HG02763 (cell line): ENCODE data around the gene RC3H1.
"Not testable (repeated sequence)": the region's sequence is repeated elsewhere in the genome, so short reads cannot be mapped to it uniquely, and the experiment has no call there.

ENCODE experiments used
- ATAC-seq: cut with Tn5 transposase; IDR thresholded peaks from one replicate; pipeline ENCODE4 v1.9.1; 2021; ENCODE audit warnings: mild to moderate bottlenecking, moderate library complexity; ENCODE audit not compliant: unreplicated experiment

RC3H1 gene

DNA sequence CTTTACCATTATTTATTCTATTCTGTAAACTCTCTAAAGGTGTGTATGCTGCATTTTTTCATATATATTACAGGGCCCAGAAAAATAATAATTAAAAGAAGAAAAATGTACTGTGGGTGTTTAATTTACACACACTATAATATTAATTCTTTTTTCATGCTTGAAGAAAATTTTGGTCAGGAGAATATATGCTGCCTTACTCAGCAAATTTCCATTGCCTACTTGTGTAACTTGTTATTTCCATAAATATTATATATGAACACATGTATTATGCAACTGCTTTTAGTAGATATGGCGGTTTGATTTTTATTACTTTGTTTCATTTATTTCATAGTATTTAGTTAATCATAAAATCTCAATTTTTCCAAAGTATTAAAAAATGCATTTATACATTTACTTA is 58.7 kb downstream of the RC3H1 start:
- ATAC-seq, result no peak

DNA sequence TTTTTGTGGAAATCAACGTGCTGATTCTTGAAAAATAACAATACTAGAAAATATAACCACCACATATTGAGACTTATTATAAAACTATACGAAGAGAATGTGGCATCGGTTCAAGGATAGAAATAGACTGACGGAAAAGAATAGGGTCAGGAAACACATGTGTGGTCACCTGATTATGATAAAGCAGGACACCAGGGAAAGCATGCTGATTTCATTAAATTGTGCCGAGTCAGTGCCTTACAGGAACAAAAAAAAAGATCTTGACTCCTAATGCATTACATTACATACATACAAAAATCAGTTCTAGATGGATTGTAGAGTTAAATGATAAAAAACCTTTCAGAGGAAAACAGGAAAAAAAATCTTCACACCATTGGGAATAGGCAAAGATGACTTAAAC is 61.5 kb downstream of the RC3H1 start:
- no peak for ATAC-seq

- ATAC-seq, result no peak
Observed at GRCh38 chr1:173954179-173954578, 68.0 kb downstream of the RC3H1 start.

DNA sequence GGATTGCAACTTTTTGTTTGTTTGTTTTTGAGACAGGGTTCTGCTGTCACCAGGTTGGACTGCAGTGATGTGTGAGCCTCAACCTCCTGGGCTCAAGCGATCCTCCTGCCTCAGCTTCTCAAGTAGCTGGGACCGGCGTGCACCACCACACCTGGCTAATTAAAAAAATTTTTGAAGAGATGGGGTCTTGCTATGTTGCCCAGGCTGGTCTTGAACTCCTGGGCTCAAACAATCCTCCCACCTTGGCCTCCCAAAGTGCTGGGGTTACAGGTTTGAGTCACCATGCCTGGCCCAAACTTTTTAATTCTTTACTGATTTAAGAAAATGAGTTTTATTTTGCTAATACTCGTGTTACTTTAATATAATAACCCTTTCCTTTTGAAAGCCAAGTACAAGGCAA is 73.6 kb downstream of the RC3H1 start:
- ATAC-seq, result no peak

DNA sequence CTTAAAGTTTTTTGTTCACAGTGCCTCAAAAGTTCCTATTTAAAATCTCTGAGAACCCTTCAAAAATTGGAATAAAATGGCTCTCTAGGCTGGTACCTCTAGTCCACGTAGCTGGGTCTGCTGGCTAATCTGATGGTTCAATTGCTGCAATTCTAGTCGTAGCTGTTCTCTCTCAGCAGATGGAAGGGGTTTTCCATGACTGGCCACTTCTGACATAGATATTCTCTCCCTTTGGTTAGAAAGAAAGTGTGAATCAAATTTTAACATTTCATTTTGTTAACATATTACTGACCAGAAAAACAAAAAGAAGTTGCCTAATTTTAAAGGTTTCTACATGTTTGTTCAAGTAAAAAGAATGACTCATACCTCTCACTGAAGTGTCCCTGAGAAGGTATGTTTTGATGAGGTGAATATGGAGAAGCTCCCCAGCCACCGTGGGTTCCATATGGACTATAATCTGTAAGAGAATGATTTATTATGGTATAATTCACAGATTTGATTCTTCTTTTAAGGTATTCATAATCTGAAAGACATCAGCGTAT is 75.7 kb downstream of the RC3H1 start:
- ATAC-seq, result no peak

DNA sequence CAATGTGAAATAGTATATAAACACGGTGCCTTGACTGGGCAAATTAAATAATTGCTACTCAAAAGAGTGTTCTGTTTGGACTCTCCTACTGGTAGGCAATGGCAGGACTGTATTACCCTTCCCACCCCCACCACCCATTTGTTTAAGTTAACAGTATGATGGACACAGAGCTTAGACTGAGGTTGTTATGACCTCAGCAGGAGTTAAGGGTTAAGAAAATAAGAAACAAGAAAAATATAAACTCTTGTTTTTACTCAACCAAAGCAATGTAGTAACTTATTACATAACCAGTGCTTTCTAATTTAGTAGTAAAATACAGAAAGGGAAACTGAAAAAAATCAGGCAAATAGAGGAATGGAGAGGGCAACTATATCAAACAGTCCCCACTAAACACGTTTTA is 85.1 kb downstream of the RC3H1 start:
- ATAC-seq, result peak; percentile 35

GRCh38 chr1:173934440-173934839 is 87.7 kb downstream of the RC3H1 start:
- no peak for ATAC-seq

DNA sequence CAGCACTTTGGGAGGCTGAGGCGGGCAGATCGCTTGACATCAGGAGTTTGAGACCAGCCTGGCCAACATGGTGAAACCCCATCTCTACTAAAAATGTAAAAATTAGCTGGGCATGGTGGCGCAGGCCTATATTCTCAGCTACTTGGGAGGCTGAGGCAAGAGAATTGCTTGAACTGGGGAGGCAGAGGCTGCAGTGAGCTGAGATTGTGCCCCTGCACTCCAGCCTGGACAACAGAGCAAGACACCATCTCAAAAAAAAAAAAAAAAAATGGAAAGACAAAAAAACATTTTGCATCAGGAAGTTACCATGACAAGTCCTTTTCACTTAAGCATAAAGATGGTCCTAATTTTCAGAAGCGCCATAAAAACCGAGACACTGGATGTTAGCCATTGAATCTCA is 91.6 kb downstream of the RC3H1 start:
- ATAC-seq, result not testable (repeated sequence)

DNA sequence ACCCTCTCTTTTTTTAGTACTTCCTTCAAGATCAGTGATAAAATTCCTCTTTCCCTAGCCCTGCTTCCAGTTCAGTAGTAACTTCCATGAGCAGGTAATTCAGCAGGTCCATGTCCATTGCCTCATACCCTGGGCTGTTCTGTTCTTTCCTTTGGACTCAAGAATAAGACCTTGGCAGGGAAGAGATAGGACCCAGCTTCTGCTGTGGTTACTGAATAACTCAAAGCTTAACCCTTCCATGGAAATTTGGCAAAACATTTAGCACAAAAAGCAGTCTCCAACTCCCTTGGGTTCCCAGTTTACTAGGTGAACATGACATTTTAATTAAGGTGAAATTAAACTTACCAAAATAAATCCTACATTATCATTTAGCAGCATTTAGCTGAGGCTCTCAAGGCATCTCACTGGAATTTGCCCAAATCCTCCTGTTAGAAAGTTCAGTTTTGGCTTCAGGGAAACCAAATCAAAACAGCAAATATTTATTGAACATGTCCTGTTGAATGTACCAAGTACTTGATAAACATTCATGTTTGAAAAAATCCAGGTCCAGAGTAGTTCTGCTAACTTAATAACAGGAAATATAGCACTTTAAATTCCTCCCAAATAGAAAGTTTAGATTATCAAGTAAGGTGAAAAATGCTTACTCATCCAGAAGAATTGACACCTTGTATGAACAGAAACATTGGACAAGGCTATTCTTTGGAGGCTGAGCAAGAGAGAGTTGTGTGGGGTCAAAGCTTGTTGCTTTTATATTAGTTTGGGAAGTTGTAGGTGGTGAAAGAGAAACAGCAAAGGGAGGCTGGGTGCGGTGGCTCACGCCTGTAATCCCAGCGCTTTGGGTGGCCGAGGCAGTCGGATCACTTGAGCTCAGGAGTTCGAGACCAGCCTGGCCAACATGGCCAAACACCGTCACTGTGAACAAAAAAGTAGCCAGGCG is 96.6 kb downstream of the RC3H1 start:
- ATAC-seq, result no peak

- no peak for ATAC-seq
Observed at GRCh38 chr1:173920861-173921260, 101.3 kb downstream of the RC3H1 start.

DNA sequence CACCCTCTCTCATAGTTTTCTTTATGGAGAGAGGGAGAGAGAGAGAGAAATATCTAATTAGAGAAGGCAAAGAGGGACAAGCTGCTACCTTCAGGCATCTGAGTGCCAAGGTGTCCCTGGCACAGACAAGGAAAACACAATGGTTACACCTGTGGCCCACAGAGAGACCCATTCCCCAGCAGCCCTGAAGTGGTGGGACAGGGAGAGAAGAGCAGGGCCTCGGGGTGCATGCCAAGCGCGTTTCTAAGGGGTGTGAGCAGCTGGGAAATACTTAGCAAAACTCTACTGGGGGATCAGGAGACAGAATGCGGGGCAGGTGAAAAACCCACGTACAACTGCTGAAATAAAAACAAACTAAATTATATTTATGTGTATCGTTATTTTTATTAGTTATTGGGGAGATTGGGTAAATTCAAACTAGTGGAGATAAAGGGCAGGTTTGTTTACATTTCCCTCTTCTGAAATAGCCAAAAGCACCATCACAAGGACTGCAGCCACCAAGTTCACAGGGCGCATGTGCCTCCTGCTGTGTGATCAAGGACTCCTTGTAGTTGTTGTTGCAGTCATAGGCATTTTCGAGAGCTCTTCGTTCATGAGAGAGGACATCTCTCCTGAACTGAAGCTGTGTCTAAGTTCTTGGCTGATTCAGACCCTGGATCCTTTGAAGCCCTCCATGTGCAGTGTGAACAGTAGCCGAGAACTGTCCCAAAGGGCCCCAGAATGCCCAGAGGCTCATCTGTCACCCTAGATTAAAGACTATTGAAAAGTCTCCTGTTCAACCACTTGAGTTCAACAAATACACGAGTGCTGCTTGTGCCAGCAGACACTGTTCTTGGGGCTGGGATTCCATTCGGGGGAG is 104.3 kb downstream of the RC3H1 start:
- no peak for ATAC-seq

GRCh38 chr1:173917149-173917548 is 105.0 kb downstream of the RC3H1 start, which contains the start of gene SERPINC1:
Gene SERPINC1, minus strand, starts transcription at chr1:173917327. Its CDS starts 68 bp downstream, at chr1:173917259.
- no peak for ATAC-seq

- ATAC-seq, result no peak
Observed at GRCh38 chr1:173916667-173917066, 105.5 kb downstream of the RC3H1 start.

- no peak for ATAC-seq
Observed at GRCh38 chr1:173915596-173915995, 106.6 kb downstream of the RC3H1 start.

GRCh38 chr1:173914366-173914871 is 107.7 kb downstream of the RC3H1 start:
- ATAC-seq, result no peak

DNA sequence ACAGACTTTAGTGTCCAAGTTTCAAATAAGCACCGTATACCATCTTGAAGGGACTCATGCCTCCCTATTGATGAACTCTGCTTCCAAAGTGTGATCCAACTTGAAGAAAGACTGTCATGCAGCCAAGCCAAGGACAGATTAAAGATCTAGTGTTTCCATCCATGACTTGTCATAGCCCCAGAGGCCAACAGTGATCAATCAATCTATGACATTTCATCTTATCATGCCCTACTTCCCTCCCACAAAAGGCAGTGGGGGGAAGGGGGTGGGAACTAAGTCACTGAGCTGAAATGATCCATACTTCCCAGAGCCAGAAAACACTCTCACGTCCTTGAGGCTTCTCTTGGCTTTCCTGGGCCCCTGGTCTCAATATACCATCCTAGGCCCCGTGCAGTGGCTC is 109.0 kb downstream of the RC3H1 start:
- ATAC-seq, result no peak

GRCh38 chr1:173903827-173904531 is 118.2 kb downstream of the RC3H1 start:
- ATAC-seq, result no peak

- ATAC-seq, result no peak
Observed at GRCh38 chr1:173900992-173901391, 121.2 kb downstream of the RC3H1 start.

- ATAC-seq, result no peak
Observed at GRCh38 chr1:173900427-173900826, 121.7 kb downstream of the RC3H1 start.

DNA sequence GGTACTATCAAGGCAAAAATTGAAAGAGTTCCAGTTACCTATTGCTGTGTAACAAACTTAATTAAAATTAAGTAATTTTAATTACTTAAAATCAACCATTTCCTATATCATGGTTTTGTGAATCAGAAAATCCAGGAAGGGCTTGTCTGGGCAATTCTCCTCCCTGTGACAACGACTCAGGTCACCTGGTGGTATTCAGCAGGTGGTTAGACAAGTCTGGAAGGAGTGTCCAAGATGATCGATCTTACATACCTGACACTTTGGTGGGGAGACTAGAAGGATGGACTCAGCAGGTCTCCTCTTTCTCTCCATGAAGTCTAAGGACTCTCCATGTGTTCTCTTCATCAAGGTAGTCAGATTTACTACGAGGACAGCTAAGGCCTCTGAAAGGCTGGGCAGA is 128.0 kb downstream of the RC3H1 start:
- ATAC-seq, result no peak

DNA sequence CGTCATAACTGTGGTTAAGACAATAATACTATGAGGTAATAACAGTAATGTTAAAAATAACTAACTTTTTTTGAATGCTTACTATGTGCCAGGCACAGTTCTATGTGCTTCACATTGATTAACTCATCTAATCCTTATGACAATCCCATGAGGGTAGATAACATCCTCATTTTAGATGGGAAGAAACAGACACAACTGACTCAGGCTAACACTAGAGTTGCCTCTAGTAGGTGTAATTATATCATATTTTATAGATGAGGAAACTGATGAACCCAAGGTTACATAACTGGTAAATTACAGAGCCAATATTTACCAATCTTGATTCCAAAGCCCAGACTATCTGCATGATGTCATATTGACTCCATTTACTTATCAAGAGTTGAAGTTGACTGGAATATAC is 128.5 kb downstream of the RC3H1 start:
- no peak for ATAC-seq
